H1 (cell line): ENCODE results near the gene SLC6A20. TPM values are rescaled to one million over a fixed set of nuclear protein-coding genes. Genes with fewer than 3 reads are reported as not detected.

ENCODE experiments used
- CTCF ChIA-PET: fragments of 300-600 bp; sonication (Branson Sonifier 250); formaldehyde crosslinking; loops from one replicate; lab custom pipeline; 2021; ENCODE audit not compliant: partially characterized antibody; lab: Charles Lee
- POLR2A ChIA-PET: fragments of 300-600 bp; sonication (Branson Sonifier 250); formaldehyde crosslinking; loops from one replicate; lab custom pipeline; 2021; ENCODE audit warnings: inconsistent platforms; ENCODE audit not compliant: partially characterized antibody; lab: Charles Lee
- DNase-seq, 2 experiments: peaks; one replicate each; pipeline versions ENCODE4 v3.0.0 to v3.0.0-alpha.2; 2010 to 2022; ENCODE audit warnings: low spot score in 2 of 2, low read depth in 1 of 2, mixed read lengths in 1 of 2
- FAIRE-seq: peaks from 2 replicates; lab custom pipeline; 2011; peaks lifted over from hg19 to GRCh38; lab: Jason Lieb, UNC
- H2AFZ ChIP-seq: 2 replicates; pipeline ENCODE4 v1.8.1; 2012; ENCODE audit warnings: low read length, inconsistent platforms
- H2AK5ac ChIP-seq: 2 replicates; pipeline ENCODE4 v1.6.1; 2013; ENCODE audit warnings: low read depth, low read length
- H2BK120ac ChIP-seq: replicated peaks from 2 replicates; pipeline ENCODE3; 2013; ENCODE audit warnings: low read depth, low read length, inconsistent platforms
- H2BK12ac ChIP-seq: 2 replicates; pipeline ENCODE4 v1.6.1; 2013; ENCODE audit warnings: low read depth, low read length
- H2BK15ac ChIP-seq: 2 replicates; pipeline ENCODE4 v1.6.1; 2013; ENCODE audit warnings: low read length
- H2BK20ac ChIP-seq: 2 replicates; pipeline ENCODE4 v1.6.1; 2013; ENCODE audit warnings: low read length
- H2BK5ac ChIP-seq: 2 replicates; pipeline ENCODE4 v1.6.1; 2013; ENCODE audit warnings: low read depth, low read length
- H3K14ac ChIP-seq: 2 replicates; pipeline ENCODE4 v1.6.1; 2013; ENCODE audit warnings: inconsistent platforms; ENCODE audit not compliant: insufficient read length
- H3K18ac ChIP-seq: 2 replicates; pipeline ENCODE4 v1.6.1; 2013; ENCODE audit warnings: low read length; ENCODE audit errors: extremely low read depth
- H3K23ac ChIP-seq: 2 replicates; pipeline ENCODE4 v1.6.1; 2013; ENCODE audit warnings: inconsistent platforms; ENCODE audit not compliant: insufficient read length
- H3K23me2 ChIP-seq: 2 replicates; pipeline ENCODE4 v1.6.1; 2013; ENCODE audit warnings: low read depth, low read length
- H3K27ac ChIP-seq: 2 replicates; pipeline ENCODE4 v1.6.1; 2011; ENCODE audit warnings: low read depth, low read length, inconsistent platforms
- H3K27me3 ChIP-seq, 4 experiments: replicated peaks in 1 of 4; 1 replicate in 1 of 4; 2 replicates in 3 of 4; pipeline versions ENCODE4 v1.6.1 to v1.8.1; 2011 to 2013; ENCODE audit warnings: low read length in 3 of 4, mild to moderate bottlenecking in 3 of 4, inconsistent platforms in 2 of 4, mixed read lengths in 2 of 4, moderate library complexity in 1 of 4; ENCODE audit not compliant: control insufficient read depth in 3 of 4, insufficient read depth in 3 of 4; ENCODE audit errors: extremely low read depth in 1 of 4
- H3K36me3 ChIP-seq, 4 experiments: 2 replicates each; pipeline versions ENCODE4 v1.6.1 to v1.8.1; 2011 to 2013; ENCODE audit warnings: mild to moderate bottlenecking in 4 of 4, low read length in 3 of 4, moderate library complexity in 2 of 4, control low read depth in 1 of 4, inconsistent platforms in 1 of 4; ENCODE audit not compliant: insufficient read depth in 4 of 4, control insufficient read depth in 2 of 4
- H3K4ac ChIP-seq: replicated peaks from 2 replicates; pipeline ENCODE3; 2013; ENCODE audit warnings: low read length, low read depth, mixed read lengths, inconsistent platforms; ENCODE audit not compliant: insufficient read length
- H3K4me1 ChIP-seq, 4 experiments: replicated peaks in 1 of 4; 1 replicate in 1 of 4; 2 replicates in 3 of 4; pipeline versions ENCODE4 v1.6.1 to v1.8.1; 2011 to 2013; ENCODE audit warnings: low read length in 3 of 4, inconsistent platforms in 2 of 4, mixed read lengths in 1 of 4; ENCODE audit not compliant: insufficient read depth in 4 of 4, control insufficient read depth in 3 of 4
- H3K4me2 ChIP-seq, 2 experiments: 2 replicates each; pipeline versions ENCODE4 v1.6.1 to v1.8.1; 2011 to 2013; ENCODE audit warnings: low read depth in 2 of 2, low read length in 2 of 2, control low read depth in 1 of 2, inconsistent platforms in 1 of 2, mild to moderate bottlenecking in 1 of 2; ENCODE audit not compliant: insufficient read depth in 1 of 2
- H3K4me3 ChIP-seq, 4 experiments: fragments of 200-600, 300-600 bp in 1 of 4; sonication (generic), shearing (Covaris generic), sonication (Bioruptor Twin) in 1 of 4; 2 replicates each; pipeline versions ENCODE4 v1.5.1 to v1.8.1; 2011 to 2016; ENCODE audit warnings: low read length in 4 of 4, low read depth in 3 of 4, control low read depth in 2 of 4, inconsistent platforms in 2 of 4, mild to moderate bottlenecking in 2 of 4, mixed read lengths in 1 of 4, moderate library complexity in 1 of 4; ENCODE audit not compliant: insufficient read depth in 2 of 4; ENCODE audit errors: extremely low read depth in 1 of 4
- H3K56ac ChIP-seq: replicated peaks from 2 replicates; pipeline ENCODE3; 2013; ENCODE audit warnings: low read depth, mild to moderate bottlenecking, mixed read lengths, low read length, inconsistent platforms; ENCODE audit not compliant: insufficient read length
- H3K79me1 ChIP-seq: 2 replicates; pipeline ENCODE4 v1.6.1; 2013; ENCODE audit warnings: low read depth, low read length, control low read depth
- H3K79me2 ChIP-seq, 2 experiments: 2 replicates each; pipeline versions ENCODE4 v1.6.1 to v1.8.1; 2012 to 2013; ENCODE audit warnings: low read length in 2 of 2, mild to moderate bottlenecking in 2 of 2, inconsistent platforms in 1 of 2; ENCODE audit not compliant: insufficient read depth in 2 of 2, control insufficient read depth in 1 of 2
- H3K9ac ChIP-seq, 4 experiments: replicated peaks in 1 of 4; 1 replicate in 1 of 4; 2 replicates in 3 of 4; pipeline versions ENCODE4 v1.6.1 to v1.8.1; 2011 to 2013; ENCODE audit warnings: low read depth in 3 of 4, low read length in 3 of 4, control low read depth in 2 of 4, mild to moderate bottlenecking in 2 of 4, moderate library complexity in 2 of 4, inconsistent platforms in 1 of 4; ENCODE audit errors: extremely low read depth in 1 of 4
- H3K9me3 ChIP-seq, 2 experiments: 2 replicates each; pipeline versions ENCODE4 v1.6.1 to v1.8.1; 2012 to 2013; ENCODE audit warnings: mild to moderate bottlenecking in 2 of 2, moderate library complexity in 2 of 2, control low read depth in 1 of 2, inconsistent platforms in 1 of 2, low read depth in 1 of 2, low read length in 1 of 2, mixed read lengths in 1 of 2; ENCODE audit not compliant: insufficient read depth in 2 of 2
- H4K20me1 ChIP-seq, 2 experiments: replicated peaks in 1 of 2; 2 replicates each; pipeline versions ENCODE3 to v1.8.1; 2011 to 2013; ENCODE audit warnings: inconsistent platforms in 2 of 2, low read length in 2 of 2, mild to moderate bottlenecking in 1 of 2; ENCODE audit not compliant: insufficient read depth in 2 of 2, control insufficient read depth in 1 of 2
- H4K5ac ChIP-seq: 2 replicates; pipeline ENCODE4 v1.6.1; 2013; ENCODE audit warnings: low read length, low read depth, mixed read lengths, inconsistent platforms; ENCODE audit not compliant: insufficient read length
- H4K8ac ChIP-seq: 2 replicates; pipeline ENCODE4 v1.8.0; 2013; ENCODE audit warnings: mild to moderate bottlenecking, moderate library complexity, low read length, inconsistent platforms; ENCODE audit not compliant: insufficient read depth; ENCODE audit errors: extremely low read depth
- H4K91ac ChIP-seq: replicated peaks from 2 replicates; pipeline ENCODE3; 2013; ENCODE audit warnings: low read length, mixed read lengths, inconsistent platforms; ENCODE audit not compliant: insufficient read length
- GABPA ChIP-seq: IDR thresholded peaks from 2 replicates; pipeline ENCODE4 v1.6.1; 2011; ENCODE audit warnings: mild to moderate bottlenecking, low read length, moderate library complexity, borderline replicate concordance; ENCODE audit not compliant: insufficient read depth
- NRF1 ChIP-seq: IDR thresholded peaks from 2 replicates; pipeline ENCODE4 v1.6.1; 2011; ENCODE audit warnings: mild to moderate bottlenecking, low read depth, low read length, improper control_type of control experiment
- RFX5 ChIP-seq: IDR thresholded peaks from 2 replicates; pipeline ENCODE4 v1.6.1; 2011; ENCODE audit warnings: low read depth, low read length, improper control_type of control experiment, borderline replicate concordance
- ZNF274 ChIP-seq: IDR thresholded peaks from 2 replicates; pipeline ENCODE4 v1.7.0; 2012; ENCODE audit warnings: low read length, borderline replicate concordance; ENCODE audit errors: extremely low read depth
- WGBS, 2 experiments: shearing (Covaris generic) in 1 of 2; methylation state at CpG; one replicate each; pipeline versions ENCODE4 v1.1.6 to v1.1.7; 2013 to 2015; ENCODE audit warnings: low lambda C conversion rate in 2 of 2, mixed read lengths in 2 of 2, inconsistent platforms in 1 of 2, low coverage in 1 of 2, missing lambda C conversion rate in 1 of 2; ENCODE audit not compliant: insufficient replicate concordance in 2 of 2, insufficient coverage in 1 of 2, insufficient read length in 1 of 2; ENCODE audit errors: extremely low coverage in 1 of 2, missing lambda C conversion rate in 1 of 2; 5-methylcytosine and 5-hydroxymethylcytosine counted together
- polyA plus RNA-seq, 7 experiments: library from polyadenylated mRNA; depleted of rRNA in 3 of 7; stranded (reverse) in 5 of 7; unstranded in 2 of 7; fragments of >200 nt in 5 of 7; fragments of 200-250 nt in 2 of 7; gene quantifications; 1 replicate in 5 of 7; 2 replicates in 1 of 7; 4 replicates in 1 of 7; pipeline versions ENCODE4 v1.2.1 to v1.2.3, GENCODE V29; 2011 to 2013; ENCODE audit warnings: missing spikeins in 2 of 7, mixed read lengths in 2 of 7
- total RNA-seq: library from RNA; stranded (reverse); fragmentation: NEBNext Ultra II Directional; extraction: Animal tissue kit (Norgen Biotek cat#: 25700); gene quantifications from 2 replicates; pipeline ENCODE4 v1.2.1, GENCODE V29; 2021

SLC6A20 gene
- total and polyA plus RNA-seq, 2 of the 8 experiments (the other 6 are each of a cell fraction or from before 2014, with no cell fraction given), result 0.05 TPM; not detected in 1

GRCh38 chr3:45751537-45752242, 44.6 kb downstream of the SLC6A20 start:
- Histone ChIP-seq H2BK120ac (no peak overlapping the region), H3K14ac (no peak overlapping the region), H3K79me1 (no peaks in the 10 kb centered on the region), H2AFZ (no peak overlapping the region), H4K8ac (no peak overlapping the region), H2BK5ac (no peak overlapping the region), H4K91ac (no peak overlapping the region), H3K4me1 (peaks cover 0 to 4% (median 2%) of the 10 kb centered on the region in 4 experiments; a peak in 3 of 7 replicates), H3K23ac (no peak overlapping the region), H3K79me2 (no peaks in the 10 kb centered on the region), H4K5ac (no peak overlapping the region), H3K9ac (no peak overlapping the region), H3K18ac (no peak overlapping the region), H3K27me3 (no peaks in the 10 kb centered on the region), H3K4me3 (no peak overlapping the region), H3K23me2 (no peaks in the 10 kb centered on the region), H3K56ac (no peak overlapping the region), H3K27ac (no peak overlapping the region), H3K4me2 (no peak overlapping the region), H3K36me3 (peaks cover 0 to 11% (median under 1%) of the 10 kb centered on the region in 4 experiments; a peak in 1 of 8 replicates), H2AK5ac (no peak overlapping the region), H2BK12ac (no peak overlapping the region), H3K4ac (no peak overlapping the region), H3K9me3 (no peaks in the 10 kb centered on the region), H2BK15ac (no peak overlapping the region), H2BK20ac (no peak overlapping the region), H4K20me1 (peaks cover 0 to 2% of the 10 kb centered on the region in 2 experiments)
- TF ChIP-seq NRF1 (no peak), RFX5 (no peak), ZNF274 (no peak), GABPA (no peak)
- POLR2A ChIA-PET, result no interaction called here
- CTCF ChIA-PET, result interaction anchor here (0.6 to 4.4 kb wide), 3 partner anchors 10 to 317 kb away, joined by 3 to 49 read pairs (median 3); no protein-coding TSS in a partner anchor
- DNase-seq (no peak), FAIRE-seq (no peak)
- 94% methylated on average over 7 of the region's 7 CpGs; no CpG with 5 or more reads in 1 of the 2 experiments for whole genome bisulfite sequencing, 2 experiments
